ENCODE measurements around the gene SOX9. TPM values are rescaled to one million over a fixed set of nuclear protein-coding genes. Genes with fewer than 3 reads are reported as not detected.
"Not testable (repeated sequence)": the region's sequence is repeated elsewhere in the genome, so short reads cannot be mapped to it uniquely, and the experiment has no call there.

The SOX9 gene
- polyA plus RNA-seq, 3 donors: 20.4 to 22.8 (median 22.3) TPM

DNA sequence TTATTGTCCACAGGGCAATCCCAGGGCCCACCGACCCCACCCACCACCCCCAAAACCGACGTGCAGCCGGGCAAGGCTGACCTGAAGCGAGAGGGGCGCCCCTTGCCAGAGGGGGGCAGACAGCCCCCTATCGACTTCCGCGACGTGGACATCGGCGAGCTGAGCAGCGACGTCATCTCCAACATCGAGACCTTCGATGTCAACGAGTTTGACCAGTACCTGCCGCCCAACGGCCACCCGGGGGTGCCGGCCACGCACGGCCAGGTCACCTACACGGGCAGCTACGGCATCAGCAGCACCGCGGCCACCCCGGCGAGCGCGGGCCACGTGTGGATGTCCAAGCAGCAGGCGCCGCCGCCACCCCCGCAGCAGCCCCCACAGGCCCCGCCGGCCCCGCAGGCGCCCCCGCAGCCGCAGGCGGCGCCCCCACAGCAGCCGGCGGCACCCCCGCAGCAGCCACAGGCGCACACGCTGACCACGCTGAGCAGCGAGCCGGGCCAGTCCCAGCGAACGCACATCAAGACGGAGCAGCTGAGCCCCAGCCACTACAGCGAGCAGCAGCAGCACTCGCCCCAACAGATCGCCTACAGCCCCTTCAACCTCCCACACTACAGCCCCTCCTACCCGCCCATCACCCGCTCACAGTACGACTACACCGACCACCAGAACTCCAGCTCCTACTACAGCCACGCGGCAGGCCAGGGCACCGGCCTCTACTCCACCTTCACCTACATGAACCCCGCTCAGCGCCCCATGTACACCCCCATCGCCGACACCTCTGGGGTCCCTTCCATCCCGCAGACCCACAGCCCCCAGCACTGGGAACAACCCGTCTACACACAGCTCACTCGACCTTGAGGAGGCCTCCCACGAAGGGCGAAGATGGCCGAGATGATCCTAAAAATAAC is 3.0 kb downstream of the SOX9 start:
- no peak for DNase-seq

DNA sequence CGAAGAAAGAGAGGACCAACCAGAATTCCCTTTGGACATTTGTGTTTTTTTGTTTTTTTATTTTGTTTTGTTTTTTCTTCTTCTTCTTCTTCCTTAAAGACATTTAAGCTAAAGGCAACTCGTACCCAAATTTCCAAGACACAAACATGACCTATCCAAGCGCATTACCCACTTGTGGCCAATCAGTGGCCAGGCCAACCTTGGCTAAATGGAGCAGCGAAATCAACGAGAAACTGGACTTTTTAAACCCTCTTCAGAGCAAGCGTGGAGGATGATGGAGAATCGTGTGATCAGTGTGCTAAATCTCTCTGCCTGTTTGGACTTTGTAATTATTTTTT is 3.6 kb downstream of the SOX9 start:
- DNase-seq: no peak

DNA sequence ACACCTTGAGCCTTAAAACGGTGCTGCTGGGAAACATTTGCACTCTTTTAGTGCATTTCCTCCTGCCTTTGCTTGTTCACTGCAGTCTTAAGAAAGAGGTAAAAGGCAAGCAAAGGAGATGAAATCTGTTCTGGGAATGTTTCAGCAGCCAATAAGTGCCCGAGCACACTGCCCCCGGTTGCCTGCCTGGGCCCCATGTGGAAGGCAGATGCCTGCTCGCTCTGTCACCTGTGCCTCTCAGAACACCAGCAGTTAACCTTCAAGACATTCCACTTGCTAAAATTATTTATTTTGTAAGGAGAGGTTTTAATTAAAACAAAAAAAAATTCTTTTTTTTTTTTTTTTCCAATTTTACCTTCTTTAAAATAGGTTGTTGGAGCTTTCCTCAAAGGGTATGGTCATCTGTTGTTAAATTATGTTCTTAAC is 4.4 kb downstream of the SOX9 start:
- no peak for DNase-seq

DNA sequence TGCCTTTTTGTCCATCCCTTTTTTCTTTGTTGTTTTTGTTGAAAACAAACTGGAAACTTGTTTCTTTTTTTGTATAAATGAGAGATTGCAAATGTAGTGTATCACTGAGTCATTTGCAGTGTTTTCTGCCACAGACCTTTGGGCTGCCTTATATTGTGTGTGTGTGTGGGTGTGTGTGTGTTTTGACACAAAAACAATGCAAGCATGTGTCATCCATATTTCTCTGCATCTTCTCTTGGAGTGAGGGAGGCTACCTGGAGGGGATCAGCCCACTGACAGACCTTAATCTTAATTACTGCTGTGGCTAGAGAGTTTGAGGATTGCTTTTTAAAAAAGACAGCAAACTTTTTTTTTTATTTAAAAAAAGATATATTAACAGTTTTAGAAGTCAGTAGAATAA is 4.9 kb downstream of the SOX9 start:
- DNase-seq: no peak

DNA sequence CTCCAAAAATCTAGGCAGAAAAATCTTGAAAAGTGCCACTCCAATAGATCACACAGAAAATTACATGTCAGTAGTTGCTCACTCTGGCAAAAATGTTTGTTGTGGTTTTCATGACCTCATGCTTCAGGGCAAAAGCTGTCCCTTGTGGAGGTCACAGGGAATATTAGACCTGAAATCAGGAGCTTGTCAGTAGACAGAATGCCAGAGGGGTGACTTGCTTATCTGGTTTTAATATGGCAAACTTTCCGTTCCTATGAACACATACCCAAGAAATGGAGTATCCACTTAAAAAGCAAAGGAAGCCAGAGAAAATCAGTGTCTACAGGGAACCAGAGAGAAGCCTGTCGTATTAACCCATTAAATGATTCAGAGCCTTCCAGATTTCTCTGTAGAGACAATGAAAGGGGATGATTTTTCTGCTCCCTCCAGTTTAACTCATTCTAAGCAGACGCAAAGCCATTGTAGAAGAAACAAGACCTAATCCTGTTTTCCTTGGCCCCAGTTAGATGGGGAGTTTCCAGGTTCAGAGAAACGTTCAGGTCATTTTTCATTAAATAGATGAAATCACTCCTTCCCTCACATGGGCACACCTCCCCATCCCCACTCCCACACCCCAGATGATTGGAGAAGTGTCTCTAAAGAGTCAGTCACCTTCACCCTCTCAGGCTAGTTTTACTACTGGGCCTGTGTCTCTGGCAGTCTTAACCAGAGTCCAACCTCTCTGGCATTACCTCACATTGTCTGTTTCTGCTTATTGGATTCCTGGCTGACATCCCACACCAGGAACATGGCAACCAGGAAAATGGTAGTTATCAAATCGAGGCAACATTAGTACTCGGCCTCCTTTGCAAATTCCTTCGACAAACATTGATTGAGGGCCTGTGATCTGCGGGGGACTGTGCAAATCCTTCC is 6.0 kb downstream of the SOX9 start:
- no peak for DNase-seq

DNA sequence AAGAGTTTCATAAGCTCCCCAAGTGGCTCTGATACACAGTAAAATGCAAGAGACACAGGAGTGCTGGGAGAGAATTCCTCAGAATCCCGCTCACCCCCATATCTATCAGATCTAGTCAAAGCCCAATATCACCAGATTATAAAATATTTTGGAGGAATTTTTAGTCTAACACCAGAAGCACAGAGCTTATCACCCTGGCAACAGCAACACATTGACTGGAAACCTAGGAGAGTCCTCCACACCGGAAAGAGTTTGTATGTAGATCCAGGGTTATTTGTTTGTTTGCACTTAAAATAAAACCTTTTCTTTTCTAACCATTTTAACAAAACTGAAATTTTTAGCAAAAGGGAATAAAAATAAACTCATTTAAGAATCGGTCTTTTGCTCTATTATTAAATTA is 7.2 kb downstream of the SOX9 start:
- no peak for DNase-seq

DNA sequence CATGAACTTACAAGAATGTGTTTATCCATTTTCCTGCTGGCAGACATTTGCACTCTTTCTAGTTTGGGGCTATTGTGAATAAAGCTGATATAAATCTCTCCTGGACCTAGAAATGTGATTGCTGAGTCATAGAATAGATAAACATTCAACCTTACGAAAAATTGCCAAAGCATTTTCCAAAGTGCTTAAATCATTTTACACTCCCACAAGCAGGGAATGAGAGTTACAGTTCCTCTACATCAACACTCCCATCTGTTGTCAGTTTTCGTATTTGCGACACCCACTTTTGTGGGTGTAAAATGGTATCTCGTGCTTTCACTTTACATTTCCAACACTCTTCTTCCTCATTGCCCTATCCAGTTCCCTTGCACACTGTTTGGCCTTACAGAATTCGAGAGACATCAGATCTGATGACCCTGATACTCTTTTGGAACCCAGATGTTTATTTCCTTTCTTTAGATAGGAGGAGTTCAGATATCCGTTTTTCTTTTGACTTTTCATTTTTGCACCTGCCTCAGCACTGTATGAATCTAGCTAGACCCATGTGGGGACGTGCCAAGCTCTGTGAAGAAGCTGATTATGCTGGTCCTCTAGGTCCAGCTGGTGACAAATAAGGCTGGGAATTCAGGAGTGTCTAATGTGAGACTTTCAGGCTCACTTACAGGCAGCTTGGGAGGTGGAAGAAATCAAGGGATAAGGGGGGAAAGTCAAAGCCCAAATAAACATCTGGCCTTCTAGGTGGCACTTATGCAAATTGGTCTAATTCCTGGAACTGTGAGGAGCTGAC is 14.0 kb downstream of the SOX9 start:
- DNase-seq: no peak

DNA sequence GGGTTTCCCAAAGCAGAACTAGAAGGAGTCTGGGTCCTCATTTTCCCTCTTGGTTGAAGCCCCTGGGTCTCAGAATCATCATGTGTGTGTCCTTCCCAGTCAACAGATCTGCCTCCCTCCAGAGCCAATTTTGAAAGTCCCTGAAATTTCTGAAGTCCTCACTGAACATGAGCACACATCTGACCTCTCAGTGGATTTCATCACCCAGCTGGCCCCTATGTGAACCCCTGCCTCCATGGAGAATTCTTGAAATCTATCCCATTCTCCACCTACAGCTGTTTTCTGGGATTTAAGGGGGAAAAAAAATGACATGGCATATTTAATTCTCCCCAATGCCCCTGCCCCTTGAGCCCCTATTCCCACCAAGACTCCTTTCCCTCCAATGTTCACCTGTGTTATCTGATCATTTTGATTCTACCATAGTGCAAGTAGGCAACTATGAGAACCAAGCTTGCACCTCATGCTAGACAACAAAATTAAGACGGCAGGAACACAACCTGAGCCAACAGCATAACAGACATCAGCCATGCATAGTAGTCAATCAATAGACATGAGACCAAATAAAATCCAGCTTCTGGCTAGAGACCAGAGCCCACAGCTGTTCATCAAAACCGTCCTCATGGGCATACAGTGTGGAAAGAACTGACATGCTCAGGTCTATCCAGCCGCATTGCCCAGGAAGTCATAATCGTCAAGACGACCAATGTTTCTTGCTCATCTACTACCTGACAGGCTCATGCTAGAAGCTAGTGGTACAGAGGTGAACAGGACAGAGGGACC is 14.9 kb downstream of the SOX9 start:
- no peak for DNase-seq

DNA sequence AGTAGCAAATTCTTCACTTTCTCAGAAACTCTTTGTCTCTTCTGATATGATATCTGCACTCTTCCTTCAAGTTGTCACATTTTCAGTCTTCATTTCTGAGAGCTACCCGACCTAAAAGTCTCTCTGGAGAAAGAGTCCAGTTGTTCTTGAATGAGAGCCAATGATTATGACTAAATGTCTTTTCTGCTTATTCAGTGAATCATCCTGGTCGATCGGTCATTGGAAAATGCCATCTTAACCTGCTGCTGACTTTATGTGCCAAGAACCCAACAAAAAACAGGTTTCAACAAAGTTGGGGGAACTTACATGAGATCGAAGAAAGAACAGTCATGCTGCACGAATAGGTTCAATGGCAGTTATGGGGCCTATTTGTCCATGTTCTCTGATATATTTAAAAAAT is 15.9 kb downstream of the SOX9 start:
- DNase-seq: no peak

DNA sequence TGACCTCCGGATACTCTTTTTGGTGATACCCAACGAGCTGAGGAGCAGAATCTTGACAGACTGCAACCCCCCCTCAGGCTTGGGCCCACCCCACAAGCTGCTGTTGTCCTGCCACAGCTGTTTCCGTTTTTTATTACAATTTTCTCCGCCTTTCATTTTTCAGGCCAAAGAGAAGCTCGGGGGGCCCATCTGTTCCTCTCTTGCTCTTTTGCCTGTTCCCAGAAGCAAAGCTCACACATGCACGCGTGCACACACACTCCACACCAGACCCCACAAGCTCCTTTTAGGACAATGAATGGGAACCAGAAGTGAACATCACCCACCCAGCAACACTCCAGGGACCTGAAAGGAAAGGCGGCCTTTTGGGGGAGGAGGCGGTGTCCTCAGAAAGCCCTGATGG is 16.3 kb downstream of the SOX9 start:
- no peak for DNase-seq

DNA sequence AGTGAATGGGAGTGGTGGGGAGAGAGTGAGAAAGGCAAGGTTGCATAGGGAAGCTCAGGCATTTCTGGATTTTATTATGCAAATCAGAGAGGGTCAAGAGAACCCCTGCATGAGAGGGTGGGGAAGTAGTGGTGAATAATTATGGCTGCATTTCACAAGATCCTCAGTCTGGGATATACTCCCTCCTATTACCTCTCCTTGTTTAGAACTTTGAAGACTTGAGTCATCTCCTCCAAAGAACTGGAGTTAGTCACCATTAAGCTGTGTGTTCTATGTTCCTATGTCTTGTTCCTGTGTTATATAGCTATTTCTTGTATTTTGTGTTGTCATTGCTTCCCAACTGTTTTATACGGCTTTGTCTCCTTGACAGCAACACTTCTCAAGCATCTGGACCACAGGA is 18.4 kb downstream of the SOX9 start:
- no peak for DNase-seq

DNA sequence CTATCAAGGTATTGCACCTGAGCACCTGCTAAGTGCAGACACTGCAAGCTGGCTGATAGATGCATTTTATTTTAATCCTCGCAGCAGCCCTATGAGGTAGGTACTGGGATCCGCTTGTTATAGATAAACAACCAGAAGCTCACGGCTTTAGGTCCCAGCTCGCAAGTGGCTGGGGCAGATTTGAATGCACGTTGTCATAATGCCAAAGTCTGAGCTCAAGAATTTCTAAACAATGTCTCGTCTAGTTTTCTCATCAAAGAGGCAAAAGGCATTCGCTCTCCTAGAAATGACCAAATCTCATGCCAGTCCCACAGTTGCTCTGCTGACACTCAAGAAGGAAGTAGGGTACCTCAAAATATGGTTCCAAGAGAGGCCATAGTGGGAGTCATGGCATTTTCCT is 20.5 kb downstream of the SOX9 start:
- DNase-seq: no peak

DNA sequence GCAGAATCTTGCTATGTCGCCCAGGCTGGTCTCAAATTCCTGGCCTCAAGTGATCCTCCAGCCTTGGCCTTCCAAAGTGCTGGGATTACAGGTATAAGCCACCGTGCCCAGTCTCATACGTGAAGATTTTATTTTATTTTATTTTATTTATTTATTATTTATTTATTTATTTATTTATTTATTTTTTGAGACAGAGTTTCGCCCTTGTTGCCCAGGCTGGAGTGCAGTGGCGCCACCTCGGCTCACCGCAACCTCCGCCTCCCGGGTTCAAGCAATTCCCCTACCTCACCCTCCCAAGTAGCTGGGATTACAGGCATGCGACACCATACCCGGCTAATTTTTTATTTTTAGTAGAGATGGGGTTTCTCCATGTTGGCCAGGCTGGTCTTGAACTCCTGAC is 21.3 kb downstream of the SOX9 start:
- not testable (repeated sequence) for DNase-seq

DNA sequence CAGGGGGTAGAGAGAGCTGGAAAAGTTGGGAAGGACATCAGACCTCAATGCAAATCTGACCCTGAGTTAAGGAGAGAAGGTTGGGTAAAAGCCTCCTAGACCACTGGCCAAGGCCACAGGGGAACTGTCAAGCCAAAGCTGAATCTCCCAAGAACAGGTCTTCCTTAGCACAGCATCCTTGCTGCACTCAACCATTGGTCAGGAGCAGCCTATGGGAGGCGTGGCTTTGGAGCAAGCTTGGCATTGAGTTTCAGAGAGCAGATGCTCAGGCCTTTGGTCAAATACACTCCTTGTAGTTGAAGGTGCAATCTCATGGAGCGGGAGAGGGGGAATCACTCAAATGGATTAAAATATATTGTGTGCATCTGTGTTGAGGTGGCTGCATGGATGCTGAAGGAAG is 21.8 kb downstream of the SOX9 start:
- DNase-seq: no peak

DNA sequence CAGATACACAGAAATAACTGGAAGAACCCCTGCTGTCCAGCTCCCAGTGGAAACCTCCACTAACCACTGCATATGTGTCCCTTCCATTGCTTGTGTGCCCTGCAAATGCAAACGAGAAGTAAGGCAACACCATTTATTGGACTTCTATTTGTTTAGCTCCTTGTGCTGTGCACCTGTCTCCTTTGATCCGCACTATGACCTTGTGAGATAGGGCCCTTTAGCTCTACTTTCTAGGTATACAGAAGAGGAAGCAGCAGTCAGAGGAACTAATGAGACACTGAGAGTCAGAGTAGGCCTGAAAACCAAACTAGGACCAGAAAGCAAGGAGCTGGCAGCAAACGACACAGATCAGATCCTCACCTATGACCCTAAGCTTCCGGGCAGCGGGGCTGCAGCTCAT is 22.4 kb downstream of the SOX9 start:
- no peak for DNase-seq

DNA sequence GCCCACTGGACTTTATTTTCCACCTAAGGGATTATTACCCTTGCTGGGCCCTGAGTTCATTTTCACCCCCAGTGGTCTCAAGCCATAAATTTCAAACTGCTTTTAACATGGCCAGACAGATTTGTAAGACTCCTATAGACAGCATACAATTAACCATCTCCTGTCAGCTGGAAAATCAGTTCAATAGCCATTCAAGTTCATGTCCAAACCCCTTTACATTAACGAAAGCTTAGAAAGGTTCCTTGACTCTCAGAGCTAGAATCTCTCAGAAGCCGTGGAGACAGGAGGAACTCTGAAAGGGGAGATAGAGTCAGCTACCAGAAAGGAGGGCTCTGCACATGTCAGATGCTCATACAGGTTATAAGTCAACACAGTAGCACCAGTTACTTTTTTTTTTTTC is 23.3 kb downstream of the SOX9 start:
- DNase-seq: no peak

DNA sequence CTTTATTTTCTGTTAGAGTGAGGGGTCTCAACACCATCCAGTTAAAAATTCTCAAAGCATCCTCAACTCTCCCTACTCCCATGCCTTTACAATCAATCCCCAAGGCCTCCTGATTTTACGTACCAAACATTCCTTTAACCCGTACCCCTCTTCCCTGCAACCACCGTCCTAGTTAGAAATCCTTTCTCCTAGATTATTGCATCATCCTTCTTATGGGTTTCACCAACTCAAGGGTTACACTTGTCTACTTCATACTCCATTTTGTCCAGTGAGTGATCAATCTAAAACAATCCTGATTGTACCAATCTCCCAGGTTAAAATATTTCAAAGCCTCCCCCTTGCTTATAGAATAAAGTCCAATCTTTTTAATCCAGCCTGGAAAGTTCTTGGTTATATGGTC is 24.7 kb downstream of the SOX9 start:
- no peak for DNase-seq

DNA sequence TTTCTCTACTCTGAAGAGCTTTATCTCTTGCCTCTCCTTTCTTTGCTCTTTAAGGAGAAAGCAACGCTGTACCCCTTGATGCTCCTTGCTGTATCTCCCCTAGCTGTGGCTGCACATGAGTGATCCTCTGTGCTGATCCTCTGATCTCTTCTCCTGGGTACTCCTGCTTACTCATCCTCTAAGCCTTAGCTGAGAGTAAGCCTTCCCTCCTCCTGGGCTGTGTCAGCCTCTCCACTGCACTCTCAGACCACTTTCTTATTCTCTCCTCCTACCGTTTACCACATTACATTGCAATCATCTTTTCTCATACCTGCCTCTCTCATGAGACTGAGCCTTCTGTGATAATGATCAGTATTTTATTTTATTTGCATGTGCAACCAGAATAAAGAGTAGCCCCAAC is 25.1 kb downstream of the SOX9 start:
- DNase-seq: no peak

DNA sequence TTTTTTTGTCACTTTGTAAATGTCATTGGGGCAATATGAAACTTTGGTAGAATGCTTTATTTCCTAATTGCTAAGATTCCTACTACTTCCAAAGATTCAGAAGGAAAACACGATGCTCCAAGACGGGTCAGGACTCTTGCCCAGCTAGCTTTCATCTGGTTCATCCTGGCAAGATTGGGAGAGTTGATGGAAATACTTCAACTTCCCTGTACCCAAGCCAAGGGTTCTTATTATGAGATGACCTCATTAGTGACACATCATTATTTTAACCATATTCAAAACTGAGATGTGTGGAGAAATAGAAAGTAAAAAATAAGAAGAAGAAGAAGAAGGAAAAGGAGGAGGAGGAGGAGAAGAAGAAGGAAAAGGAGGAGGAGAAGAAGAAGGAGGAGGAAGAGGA is 25.6 kb downstream of the SOX9 start:
- DNase-seq: no peak

DNA sequence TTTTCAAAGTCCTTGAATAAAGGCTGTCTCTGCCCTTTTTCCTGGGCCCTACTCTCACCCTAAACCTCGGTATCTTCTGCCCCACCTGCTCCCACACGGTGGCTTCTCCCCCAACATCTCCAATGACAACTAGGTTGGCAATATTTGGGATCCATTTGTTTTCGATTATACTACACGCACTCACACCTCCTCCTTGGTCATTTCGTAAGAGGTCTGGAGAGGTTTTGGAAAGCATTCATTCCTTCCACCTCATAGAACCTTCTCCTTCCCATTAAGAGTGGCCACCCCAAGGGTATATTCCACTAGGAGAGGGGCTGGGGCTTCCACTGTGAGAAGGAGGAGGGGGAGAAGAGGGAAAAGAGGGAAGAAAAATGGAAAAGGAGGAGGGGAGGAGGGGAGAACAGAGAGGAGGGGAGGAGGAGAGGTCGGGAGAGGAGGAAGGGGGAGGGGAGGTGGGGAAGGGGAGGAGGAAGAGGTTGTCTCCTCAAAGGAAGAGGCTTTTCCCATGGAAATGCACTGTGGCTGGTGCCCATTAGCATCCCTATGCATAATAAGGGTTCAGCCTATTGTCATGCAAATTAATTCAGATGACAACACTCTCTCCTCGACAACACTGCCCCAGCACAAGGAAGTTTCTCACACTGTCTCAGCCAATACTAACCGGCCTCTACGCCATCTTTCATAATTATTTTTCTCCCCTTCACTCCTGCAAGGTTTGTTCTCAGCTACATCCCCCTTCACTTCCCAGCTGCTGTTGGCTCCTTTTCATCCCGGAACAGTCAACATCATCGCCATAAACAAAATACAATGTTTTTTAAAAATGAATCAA is 30.0 kb downstream of the SOX9 start:
- no peak for DNase-seq
